ENCODE results near the gene HS1BP3. TPM values are rescaled to one million over a fixed set of nuclear protein-coding genes. Genes with fewer than 3 reads are reported as not detected.

The HS1BP3 gene
- polyA plus RNA-seq, 2 of the 4 experiments (the other 2 are of a cell fraction) = 12.4 to 23.5 TPM

DNA sequence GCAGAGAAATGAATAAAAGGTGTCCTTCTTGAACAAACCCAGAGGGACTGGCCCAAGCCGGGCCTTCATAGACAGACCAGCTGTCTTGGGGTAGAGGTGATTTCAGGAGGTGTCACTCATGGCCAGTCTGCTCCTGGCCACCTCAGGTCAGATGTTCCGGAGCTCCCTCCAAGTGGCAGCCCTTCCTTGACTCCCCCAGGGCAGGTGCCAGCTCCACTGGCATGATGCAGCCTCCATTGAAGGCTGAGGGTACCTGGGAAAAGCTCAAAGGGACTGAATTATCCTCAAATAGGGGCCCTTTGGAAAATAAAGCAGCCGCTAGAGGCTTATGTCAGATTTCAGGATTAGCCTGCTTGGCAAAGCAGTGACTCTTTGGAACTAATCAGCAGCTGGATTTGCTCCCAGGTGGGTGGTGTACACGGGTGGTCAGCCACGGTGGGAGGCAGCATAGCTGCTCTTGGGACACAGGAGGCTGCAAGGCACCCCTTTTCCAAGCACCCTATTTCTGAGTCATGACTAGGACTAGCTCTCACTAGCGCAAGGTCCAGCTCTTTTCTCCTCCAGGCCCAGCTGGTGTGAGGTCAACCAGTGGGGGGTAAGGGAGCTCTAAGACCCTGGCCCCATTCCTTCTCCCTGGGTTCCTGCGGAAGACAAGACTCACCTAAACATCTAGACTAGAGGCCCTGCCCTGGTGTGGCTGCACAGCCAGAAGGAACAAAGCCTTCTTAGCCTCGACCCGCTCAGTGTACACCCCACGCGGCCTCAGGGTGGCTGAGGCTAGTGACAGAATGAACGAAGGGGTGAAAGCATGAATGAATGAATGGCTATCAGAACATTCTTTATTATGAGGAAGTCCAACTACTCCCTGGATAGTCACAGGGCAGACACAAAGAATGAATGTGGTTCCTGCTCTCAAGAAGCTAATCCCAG is 29.3 kb downstream of the HS1BP3 start:
- ATAC-seq = no peak
- Histone ChIP-seq H3K4me3 (no peak overlapping the region), H3K27ac (peak overlapping the region in 1 of 2 experiments; percentile 20; a peak in 1 of 6 replicates), H3K9me3 (no peaks in the 10 kb centered on the region), H3K4me2 (no peak overlapping the region), H3K4me1 (peaks cover 26% of the 10 kb centered on the region)
- DNase-seq (ENCODE audit: low read depth in 1 of 2, low spot score in 1 of 2) = no peak
- WGBS (ENCODE audit: missing lambda C conversion rate) = 84% methylated on average over 12 of the region's 12 CpGs
- ChIA-PET CTCF (interaction anchor here (0.7 to 2.5 kb wide), 8 partner anchors 11 to 173 kb away, joined by 3 to 20 read pairs (median 4); no protein-coding TSS in a partner anchor), POLR2A (interaction anchor here (10.2 kb wide), 1 partner anchor 173 kb away, joined by 137 read pairs; the partner anchor contains the start of gene RHOB)
- FAIRE-seq = no peak
- TF ChIP-seq, protein P1, sequence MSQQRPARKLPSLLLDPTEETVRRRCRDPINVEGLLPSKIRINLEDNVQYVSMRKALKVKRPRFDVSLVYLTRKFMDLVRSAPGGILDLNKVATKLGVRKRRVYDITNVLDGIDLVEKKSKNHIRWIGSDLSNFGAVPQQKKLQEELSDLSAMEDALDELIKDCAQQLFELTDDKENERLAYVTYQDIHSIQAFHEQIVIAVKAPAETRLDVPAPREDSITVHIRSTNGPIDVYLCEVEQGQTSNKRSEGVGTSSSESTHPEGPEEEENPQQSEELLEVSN (IDR thresholded peaks at IDR 0.05; ENCODE audit: borderline replicate concordance, low read depth) = no peak
- TF ChIP-seq PHF8 (IDR thresholded peaks at IDR 0.05; ENCODE audit: borderline replicate concordance, low read depth) = no peak
- TF ChIP-seq ZSCAN20 (CRISPR knock-in tag; IDR thresholded peaks at IDR 0.05) = no peak
- no peak for TF ChIP-seq TFCP2L1 (CRISPR knock-in tag; IDR thresholded peaks at IDR 0.05)
- TF ChIP-seq, protein P2, sequence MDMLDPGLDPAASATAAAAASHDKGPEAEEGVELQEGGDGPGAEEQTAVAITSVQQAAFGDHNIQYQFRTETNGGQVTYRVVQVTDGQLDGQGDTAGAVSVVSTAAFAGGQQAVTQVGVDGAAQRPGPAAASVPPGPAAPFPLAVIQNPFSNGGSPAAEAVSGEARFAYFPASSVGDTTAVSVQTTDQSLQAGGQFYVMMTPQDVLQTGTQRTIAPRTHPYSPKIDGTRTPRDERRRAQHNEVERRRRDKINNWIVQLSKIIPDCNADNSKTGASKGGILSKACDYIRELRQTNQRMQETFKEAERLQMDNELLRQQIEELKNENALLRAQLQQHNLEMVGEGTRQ (IDR thresholded peaks at IDR 0.05) = no peak
- TF ChIP-seq FOSB (CRISPR knock-in tag; IDR thresholded peaks at IDR 0.05) = no peak
- no peak for TF ChIP-seq MAFK (IDR thresholded peaks at IDR 0.05; ENCODE audit: partially characterized antibody)
- no peak for TF ChIP-seq SMC3 (IDR thresholded peaks at IDR 0.05)
- no peak for TF ChIP-seq MAZ (IDR thresholded peaks at IDR 0.05; ENCODE audit: borderline replicate concordance, low read depth, low read length)
- no peak for TF ChIP-seq JUNB (IDR thresholded peaks at IDR 0.05)
- TF ChIP-seq HEYL (CRISPR knock-in tag; IDR thresholded peaks at IDR 0.05) = no peak
- TF ChIP-seq KDM5A (IDR thresholded peaks at IDR 0.05) = no peak
- TF ChIP-seq CHD2 (IDR thresholded peaks at IDR 0.05; ENCODE audit: low read length, partially characterized antibody) = no peak
- no peak for TF ChIP-seq RFX5 (IDR thresholded peaks at IDR 0.05)
- no peak for TF ChIP-seq NFE2L2 (conservative IDR thresholded peaks at IDR 0.05; ENCODE audit: low read length)
- TF ChIP-seq RCOR1 (IDR thresholded peaks at IDR 0.05; ENCODE audit: low read depth, low read length) = no peak
- TF ChIP-seq, protein P3, sequence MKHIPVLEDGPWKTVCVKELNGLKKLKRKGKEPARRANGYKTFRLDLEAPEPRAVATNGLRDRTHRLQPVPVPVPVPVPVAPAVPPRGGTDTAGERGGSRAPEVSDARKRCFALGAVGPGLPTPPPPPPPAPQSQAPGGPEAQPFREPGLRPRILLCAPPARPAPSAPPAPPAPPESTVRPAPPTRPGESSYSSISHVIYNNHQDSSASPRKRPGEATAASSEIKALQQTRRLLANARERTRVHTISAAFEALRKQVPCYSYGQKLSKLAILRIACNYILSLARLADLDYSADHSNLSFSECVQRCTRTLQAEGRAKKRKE (CRISPR knock-in tag; IDR thresholded peaks at IDR 0.05; ENCODE audit: low read depth) = no peak
- no peak for TF ChIP-seq ZNF302 (CRISPR knock-in tag; IDR thresholded peaks at IDR 0.05)
- TF ChIP-seq POLR2A (IDR thresholded peaks at IDR 0.05; ENCODE audit: low read length) = no peak
- TF ChIP-seq RNF2 (IDR thresholded peaks at IDR 0.05; ENCODE audit: borderline replicate concordance, low read depth) = no peak

DNA sequence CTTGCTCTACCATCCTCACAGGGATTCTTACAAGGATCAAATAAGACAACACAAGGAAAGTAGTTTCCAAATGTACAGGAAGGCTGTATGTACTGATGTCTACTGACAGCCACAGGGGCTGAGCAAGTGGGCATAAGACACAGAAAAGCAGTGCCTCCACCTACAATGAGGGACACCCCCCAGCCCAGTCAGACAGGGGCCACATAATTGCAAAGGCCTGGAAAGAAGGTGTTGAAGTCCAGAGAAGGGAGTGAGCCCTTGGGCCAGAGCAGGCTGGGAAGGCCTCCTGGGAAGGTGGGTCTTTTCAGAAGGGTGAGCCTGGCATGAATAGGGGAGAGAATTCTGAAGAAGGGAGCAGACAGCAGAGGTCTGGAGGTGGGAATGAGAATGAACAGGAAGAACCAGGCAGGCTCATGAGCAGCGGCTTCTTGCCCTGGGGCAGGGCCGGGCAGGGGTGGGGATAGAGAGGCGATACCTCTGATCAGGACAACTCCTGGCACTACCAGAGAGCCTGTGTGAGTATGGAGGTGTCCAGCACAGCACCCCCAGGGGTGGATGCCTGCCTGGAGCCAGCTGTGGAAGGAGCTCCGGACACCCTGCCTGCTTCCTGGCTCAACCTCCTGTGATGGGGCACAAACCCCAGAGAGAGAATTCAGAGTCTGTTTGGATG is 30.1 kb downstream of the HS1BP3 start:
- Histone ChIP-seq H3K9me3 (no peaks in the 10 kb centered on the region), H3K4me3 (no peak overlapping the region), H3K4me1 (peaks cover 26% of the 10 kb centered on the region), H3K27ac (peak overlapping the region in 1 of 2 experiments; percentile 20; a peak in 1 of 6 replicates), H3K4me2 (no peak overlapping the region)
- no peak for DNase-seq (ENCODE audit: low read depth in 1 of 2, low spot score in 1 of 2)
- no peak for TF ChIP-seq CHD2 (IDR thresholded peaks at IDR 0.05; ENCODE audit: low read length, partially characterized antibody)
- ChIA-PET CTCF (interaction anchor here (0.9 to 3.1 kb wide), 8 partner anchors 11 to 242 kb away, joined by 3 to 20 read pairs (median 4); no protein-coding TSS in a partner anchor), POLR2A (interaction anchor here (10.2 kb wide), 1 partner anchor 172 kb away, joined by 137 read pairs; the partner anchor contains the start of gene RHOB)
- 76% methylated on average over 4 of the region's 4 CpGs for WGBS (ENCODE audit: missing lambda C conversion rate)
- no peak for ATAC-seq
- FAIRE-seq = no peak

Measured in A549 (cell line).